ENCODE measurements around the gene SRPK3. TPM values are rescaled to one million over a fixed set of nuclear protein-coding genes. Genes with fewer than 3 reads are reported as not detected.
A peak's percentile ranks its signal among the peaks of the same experiment; 100 is the strongest.

Gene SRPK3
- total RNA-seq, 1 experiment from 2014 or later, result not detected

GRCh38 chrX:153778684-153779101 lies 2.1 kb upstream of the SRPK3 start:
- no peak for DNase-seq (ENCODE audit: low spot score)
- in situ Hi-C loops (cut with HindIII; ENCODE audit: low sequenced_read_pairs), result no loop called here

- no peak for DNase-seq (ENCODE audit: low spot score)
- in situ Hi-C loops (cut with HindIII; ENCODE audit: low sequenced_read_pairs), result no loop called here
Observed at GRCh38 chrX:153779891-153780677, 757 bp upstream of the SRPK3 start.

- in situ Hi-C loops (cut with HindIII; ENCODE audit: low sequenced_read_pairs), result no loop called here
- no peak for DNase-seq (ENCODE audit: low spot score)
Observed at GRCh38 chrX:153781428-153782047, 697 bp downstream of the SRPK3 start.

- in situ Hi-C loops (cut with HindIII; ENCODE audit: low sequenced_read_pairs), result no loop called here
- no peak for DNase-seq (ENCODE audit: low spot score)
Observed at GRCh38 chrX:153782313-153782712, 1.5 kb downstream of the SRPK3 start.

GRCh38 chrX:153782871-153783270 lies 2.0 kb downstream of the SRPK3 start:
- no peak for DNase-seq (ENCODE audit: low spot score)
- in situ Hi-C loops (cut with HindIII; ENCODE audit: low sequenced_read_pairs), result no loop called here

GRCh38 chrX:153783378-153784013 lies 2.7 kb downstream of the SRPK3 start:
- in situ Hi-C loops (cut with HindIII; ENCODE audit: low sequenced_read_pairs), result no loop called here
- DNase-seq (ENCODE audit: low spot score), result no peak

- in situ Hi-C loops (cut with HindIII; ENCODE audit: low sequenced_read_pairs), result no loop called here
- DNase-seq (ENCODE audit: low spot score), result no peak
Observed at GRCh38 chrX:153784325-153784967, 3.6 kb downstream of the SRPK3 start.

GRCh38 chrX:153786669-153787068 lies 5.8 kb downstream of the SRPK3 start:
- DNase-seq (ENCODE audit: low spot score), result no peak
- in situ Hi-C loops (cut with HindIII; ENCODE audit: low sequenced_read_pairs), result no loop called here

GRCh38 chrX:153789654-153790053 lies 8.8 kb downstream of the SRPK3 start:
- no peak for DNase-seq (ENCODE audit: low spot score)
- in situ Hi-C loops (cut with HindIII; ENCODE audit: low sequenced_read_pairs), result no loop called here

- peak; percentile 62 for DNase-seq (ENCODE audit: low spot score)
- in situ Hi-C loops (cut with HindIII; ENCODE audit: low sequenced_read_pairs), result no loop called here
Observed at GRCh38 chrX:153791104-153791852, 10.4 kb downstream of the SRPK3 start.

GRCh38 chrX:153792368-153792767 lies 11.5 kb downstream of the SRPK3 start:
- in situ Hi-C loops (cut with HindIII; ENCODE audit: low sequenced_read_pairs), result no loop called here
- no peak for DNase-seq (ENCODE audit: low spot score)

GRCh38 chrX:153793291-153793690 lies 12.4 kb downstream of the SRPK3 start:
- no peak for DNase-seq (ENCODE audit: low spot score)
- in situ Hi-C loops (cut with HindIII; ENCODE audit: low sequenced_read_pairs), result no loop called here

GRCh38 chrX:153794018-153794896 lies 13.4 kb downstream of the SRPK3 start, which contains the start of the genes IDH3G and SSR4:
TSS of gene IDH3G (minus strand) at chrX:153794375. CDS start at chrX:153794326, 49 bp downstream.
TSS of gene SSR4 (plus strand) at chrX:153794668. CDS start at chrX:153794688, 20 bp downstream.
- in situ Hi-C loops (cut with HindIII; ENCODE audit: low sequenced_read_pairs), result no loop called here
- DNase-seq (ENCODE audit: low spot score), result peak; percentile 92

GRCh38 chrX:153794897-153795816 lies 14.3 kb downstream of the SRPK3 start:
- no peak for DNase-seq (ENCODE audit: low spot score)
- in situ Hi-C loops (cut with HindIII; ENCODE audit: low sequenced_read_pairs), result no loop called here

GRCh38 chrX:153797415-153798015 lies 16.7 kb downstream of the SRPK3 start:
- no peak for DNase-seq (ENCODE audit: low spot score)

GRCh38 chrX:153799326-153799725 lies 18.5 kb downstream of the SRPK3 start:
- no peak for DNase-seq (ENCODE audit: low spot score)
- in situ Hi-C loops (cut with HindIII; ENCODE audit: low sequenced_read_pairs), result no loop called here

More at GRCh38 chrX:153797415-153798015, 16.7 kb downstream of the SRPK3 start:
- in situ Hi-C loops (cut with HindIII; ENCODE audit: low sequenced_read_pairs), result no loop called here

Data from G401 (cell line).